Colonic mucosa (tissue), 4 donors: ENCODE measurements around the gene DPP6. TPM values are rescaled to one million over a fixed set of nuclear protein-coding genes. Genes with fewer than 3 reads are reported as not detected.

ENCODE experiments used
- DNase-seq: peaks from one replicate; pipeline ENCODE4 v3.0.0-alpha.2; 2020
- H3K27ac ChIP-seq: fragments of 200-600 bp; one replicate; pipeline ENCODE4 v1.8.0; 2021
- H3K27me3 ChIP-seq: fragments of 200-600 bp; one replicate; pipeline ENCODE4 v1.8.0; 2021
- H3K36me3 ChIP-seq: fragments of 200-600 bp; one replicate; pipeline ENCODE4 v1.8.0; 2021
- H3K4me1 ChIP-seq: fragments of 200-600 bp; one replicate; pipeline ENCODE4 v1.8.0; 2021; ENCODE audit warnings: mild to moderate bottlenecking
- H3K4me3 ChIP-seq: fragments of 200-600 bp; one replicate; pipeline ENCODE4 v1.8.0; 2021
- H3K9ac ChIP-seq, 2 donors: one replicate each; pipeline ENCODE4 v1.7.0; 2013; ENCODE audit warnings: control low read depth in 2 of 2, low read depth in 2 of 2, low read length in 2 of 2
- H3K9me3 ChIP-seq: fragments of 200-600 bp; one replicate; pipeline ENCODE4 v1.8.0; 2021
- intact Hi-C: fragments of 100-400 bp; cut with DNase I; formaldehyde crosslinking; loops from one replicate; pipeline ENCODE4 v1.14.1; 2022
- total RNA-seq, 2 donors: library from RNA; stranded (reverse); fragmentation: NEBNext Ultra II Directional in 1 of 2; extraction: Animal tissue kit (Norgen Biotek cat#: 25700) in 1 of 2; gene quantifications; one replicate each; pipeline ENCODE4 v1.2.1, GENCODE V29; 2021
- TF ChIP-seq, protein P1 (sequence below): fragments of 200-600 bp; IDR thresholded peaks from one replicate; pipeline ENCODE4 v1.8.0; 2022; ENCODE audit warnings: antibody characterized with exemption, mild to moderate bottlenecking
- donor health status: healthy.
- donor health status: DM: no; HTN: no; CAD: no.
- donor health status: DM: no; HTN: no; CAD: no.

The DPP6 gene
- total RNA-seq, 2 donors from 2014 or later: 0.17 to 3.9 TPM

DNA sequence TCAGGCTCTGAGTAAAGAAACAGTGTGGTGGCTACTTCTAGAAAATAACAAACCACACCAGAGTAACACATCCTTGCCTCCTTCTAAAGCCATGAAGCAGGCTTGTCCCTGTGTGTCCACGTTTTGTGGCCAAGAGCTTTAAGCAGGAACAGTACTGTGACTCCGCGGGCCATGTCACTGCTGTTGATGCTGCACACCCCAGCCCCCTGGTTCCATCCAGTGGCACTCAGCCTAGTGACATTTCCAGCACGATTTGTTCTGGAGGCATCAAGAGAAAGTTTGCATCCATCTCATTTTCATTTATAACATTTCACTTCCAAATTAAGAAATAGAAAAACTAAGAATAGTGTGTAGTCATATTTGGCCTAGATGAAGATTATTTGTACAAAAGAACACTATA lies 739.4 kb downstream of the DPP6 start:
- no peak for DNase-seq
- Histone ChIP-seq H3K4me1 (no peaks in the 10 kb centered on the region), H3K27ac (no peak overlapping the region), H3K27me3 (no peaks in the 10 kb centered on the region), H3K9me3 (no peaks in the 10 kb centered on the region), H3K36me3 (no peaks in the 10 kb centered on the region), H3K9ac (no peak overlapping the region), H3K4me3 (no peak overlapping the region)
- intact Hi-C loops: no loop called here
- TF ChIP-seq, protein P1, sequence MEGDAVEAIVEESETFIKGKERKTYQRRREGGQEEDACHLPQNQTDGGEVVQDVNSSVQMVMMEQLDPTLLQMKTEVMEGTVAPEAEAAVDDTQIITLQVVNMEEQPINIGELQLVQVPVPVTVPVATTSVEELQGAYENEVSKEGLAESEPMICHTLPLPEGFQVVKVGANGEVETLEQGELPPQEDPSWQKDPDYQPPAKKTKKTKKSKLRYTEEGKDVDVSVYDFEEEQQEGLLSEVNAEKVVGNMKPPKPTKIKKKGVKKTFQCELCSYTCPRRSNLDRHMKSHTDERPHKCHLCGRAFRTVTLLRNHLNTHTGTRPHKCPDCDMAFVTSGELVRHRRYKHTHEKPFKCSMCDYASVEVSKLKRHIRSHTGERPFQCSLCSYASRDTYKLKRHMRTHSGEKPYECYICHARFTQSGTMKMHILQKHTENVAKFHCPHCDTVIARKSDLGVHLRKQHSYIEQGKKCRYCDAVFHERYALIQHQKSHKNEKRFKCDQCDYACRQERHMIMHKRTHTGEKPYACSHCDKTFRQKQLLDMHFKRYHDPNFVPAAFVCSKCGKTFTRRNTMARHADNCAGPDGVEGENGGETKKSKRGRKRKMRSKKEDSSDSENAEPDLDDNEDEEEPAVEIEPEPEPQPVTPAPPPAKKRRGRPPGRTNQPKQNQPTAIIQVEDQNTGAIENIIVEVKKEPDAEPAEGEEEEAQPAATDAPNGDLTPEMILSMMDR: no peak

DNA sequence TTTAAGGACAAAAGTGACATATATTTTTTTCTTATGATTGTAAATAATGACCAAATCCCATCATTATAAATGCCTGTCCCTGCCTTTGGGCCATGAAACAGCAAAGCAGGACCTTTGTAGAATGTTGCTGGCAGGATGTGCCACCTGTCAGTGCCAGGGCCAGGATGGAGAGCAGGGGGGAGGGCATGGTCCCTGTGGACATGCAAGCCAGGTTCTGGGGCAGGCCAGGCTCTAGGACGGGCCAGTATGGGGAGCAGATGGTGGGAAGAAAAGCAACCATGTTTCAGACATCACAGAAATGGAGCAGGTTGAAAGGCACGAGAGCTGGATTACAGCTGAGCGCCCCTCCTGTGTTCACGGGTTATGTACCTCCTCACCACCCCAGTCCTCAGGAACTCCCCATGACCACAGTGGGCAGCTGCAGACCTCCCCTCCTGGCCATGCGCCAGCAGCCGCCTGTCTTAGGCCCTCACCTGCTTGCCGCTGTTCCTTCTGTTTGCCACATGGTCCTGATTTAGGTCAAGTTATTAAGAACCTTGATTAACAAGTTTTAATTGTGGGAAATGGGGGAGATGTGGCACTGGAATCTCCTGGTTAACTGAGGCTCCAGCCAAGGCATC lies 740.3 kb downstream of the DPP6 start:
- Histone ChIP-seq H3K9me3 (no peaks in the 10 kb centered on the region), H3K36me3 (no peaks in the 10 kb centered on the region), H3K9ac (no peak overlapping the region), H3K4me3 (no peak overlapping the region), H3K27me3 (no peaks in the 10 kb centered on the region), H3K27ac (no peak overlapping the region), H3K4me1 (no peaks in the 10 kb centered on the region)
- intact Hi-C loops: no loop called here
- TF ChIP-seq, protein P1: no peak
- no peak for DNase-seq

GRCh38 chr7:154794147-154794780 lies 742.1 kb downstream of the DPP6 start:
- H3K9me3 ChIP-seq: no peaks in the 10 kb centered on the region
- TF ChIP-seq, protein P1: peak; percentile 40
- no peak overlapping the region for H3K9ac ChIP-seq
- H3K27me3 ChIP-seq: no peaks in the 10 kb centered on the region
- intact Hi-C loops: no loop called here
- H3K4me1 ChIP-seq: no peaks in the 10 kb centered on the region
- no peak overlapping the region for H3K27ac ChIP-seq
- H3K4me3 ChIP-seq: no peak overlapping the region
- DNase-seq: peak; percentile 34
- no peaks in the 10 kb centered on the region for H3K36me3 ChIP-seq

DNA sequence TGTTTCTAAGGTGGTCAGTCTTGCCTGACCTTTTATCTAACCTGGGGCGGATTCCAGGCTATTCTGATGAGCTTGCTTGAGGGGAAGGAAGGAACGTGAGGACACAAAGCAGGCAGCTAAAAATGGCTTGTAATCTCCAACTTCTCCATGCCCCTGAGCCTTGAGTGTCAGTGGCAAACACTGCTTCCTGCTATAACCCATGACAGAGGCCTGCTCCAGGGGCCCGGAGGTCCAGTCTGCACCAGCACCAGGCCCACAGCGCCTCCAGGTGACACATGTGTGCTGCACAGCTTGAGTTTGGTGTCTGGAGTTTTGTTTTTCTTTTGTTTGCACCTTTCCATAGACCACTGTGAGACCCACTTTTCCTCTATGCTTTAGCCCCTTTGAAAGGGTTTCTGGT lies 742.8 kb downstream of the DPP6 start:
- intact Hi-C loops: no loop called here
- DNase-seq: no peak
- TF ChIP-seq, protein P1: no peak

DNA sequence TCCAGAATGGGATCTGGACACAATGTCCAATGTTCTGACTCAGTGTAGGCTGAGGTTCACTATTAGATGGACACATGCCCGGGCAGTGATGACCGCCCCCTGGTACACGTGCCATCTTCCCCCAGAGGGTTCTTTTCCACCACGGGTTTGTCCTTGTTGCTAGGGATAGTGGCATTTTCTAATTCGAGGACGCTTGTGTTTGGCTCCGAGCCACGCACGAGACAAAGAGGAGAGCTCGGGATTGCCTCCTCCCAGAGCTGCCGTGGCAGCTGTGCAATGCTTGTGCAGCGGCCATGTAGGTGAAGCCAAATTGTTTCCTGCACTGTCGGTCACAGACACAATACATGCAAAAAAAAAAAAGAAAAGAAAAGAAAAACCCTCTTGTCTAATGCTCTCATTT lies 743.2 kb downstream of the DPP6 start:
- TF ChIP-seq, protein P1: no peak
- H3K9me3 ChIP-seq: no peaks in the 10 kb centered on the region
- no peak overlapping the region for H3K4me3 ChIP-seq
- intact Hi-C loops: no loop called here
- no peaks in the 10 kb centered on the region for H3K36me3 ChIP-seq
- no peak overlapping the region for H3K9ac ChIP-seq
- no peaks in the 10 kb centered on the region for H3K4me1 ChIP-seq
- no peak for DNase-seq
- H3K27ac ChIP-seq: no peak overlapping the region
- H3K27me3 ChIP-seq: no peaks in the 10 kb centered on the region

More for the DNA sequence above, 742.8 kb downstream of the DPP6 start:
- Histone ChIP-seq H3K4me1 (no peaks in the 10 kb centered on the region), H3K9ac (no peak overlapping the region), H3K27ac (no peak overlapping the region), H3K27me3 (no peaks in the 10 kb centered on the region), H3K9me3 (no peaks in the 10 kb centered on the region), H3K36me3 (no peaks in the 10 kb centered on the region), H3K4me3 (no peak overlapping the region)
